Measurements from ENCODE around the gene CD276.

Gene CD276

DNA sequence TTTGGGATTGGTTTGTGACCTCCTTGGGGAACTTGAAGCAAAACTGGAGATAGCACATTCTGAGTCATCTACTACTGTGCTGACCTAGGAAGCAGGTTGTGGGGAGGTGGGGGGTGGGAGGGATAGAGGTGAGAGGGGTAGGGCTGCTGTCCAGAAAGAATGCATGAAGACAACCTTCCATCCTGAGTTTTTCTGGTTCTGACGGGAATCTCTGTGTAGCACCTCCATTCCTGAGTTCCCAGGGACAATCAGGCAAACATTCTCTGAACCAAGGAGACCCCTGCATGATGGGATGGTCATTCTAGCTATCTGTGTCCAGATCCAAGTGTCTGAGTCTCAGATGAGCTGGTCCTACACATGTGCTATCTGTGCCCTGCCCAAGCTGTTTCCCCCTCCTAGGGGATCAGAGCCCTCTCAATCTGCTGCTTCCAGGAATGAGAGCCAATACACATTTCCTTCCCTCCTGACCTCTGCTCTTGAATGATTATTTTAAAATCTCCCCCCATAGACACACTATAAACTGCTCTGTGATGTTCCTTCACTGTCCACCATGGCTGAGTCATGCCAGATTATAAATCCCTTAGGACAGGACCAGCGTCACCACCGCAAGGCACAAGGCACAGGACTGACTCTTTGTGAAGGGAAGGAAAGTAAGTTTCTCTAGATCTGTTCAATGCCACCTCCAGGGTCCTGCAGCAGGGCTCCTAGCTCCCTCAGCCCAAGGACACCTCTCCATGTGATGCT, 2.2 kb upstream of the CD276 start:
- H3K27me3 Mint-ChIP-seq (ENCODE audit: low read depth, poor library complexity) = peaks cover 6% of the 10 kb centered on the region
- no peak overlapping the region for H3K4me3 Mint-ChIP-seq
- H3K4me1 Mint-ChIP-seq = peaks cover 59% of the 10 kb centered on the region
- no peak overlapping the region for H3K27ac Mint-ChIP-seq
- DNase-seq = no peak
- H3K9me3 Mint-ChIP-seq = no peaks in the 10 kb centered on the region
- TF ChIP-seq, protein P1, sequence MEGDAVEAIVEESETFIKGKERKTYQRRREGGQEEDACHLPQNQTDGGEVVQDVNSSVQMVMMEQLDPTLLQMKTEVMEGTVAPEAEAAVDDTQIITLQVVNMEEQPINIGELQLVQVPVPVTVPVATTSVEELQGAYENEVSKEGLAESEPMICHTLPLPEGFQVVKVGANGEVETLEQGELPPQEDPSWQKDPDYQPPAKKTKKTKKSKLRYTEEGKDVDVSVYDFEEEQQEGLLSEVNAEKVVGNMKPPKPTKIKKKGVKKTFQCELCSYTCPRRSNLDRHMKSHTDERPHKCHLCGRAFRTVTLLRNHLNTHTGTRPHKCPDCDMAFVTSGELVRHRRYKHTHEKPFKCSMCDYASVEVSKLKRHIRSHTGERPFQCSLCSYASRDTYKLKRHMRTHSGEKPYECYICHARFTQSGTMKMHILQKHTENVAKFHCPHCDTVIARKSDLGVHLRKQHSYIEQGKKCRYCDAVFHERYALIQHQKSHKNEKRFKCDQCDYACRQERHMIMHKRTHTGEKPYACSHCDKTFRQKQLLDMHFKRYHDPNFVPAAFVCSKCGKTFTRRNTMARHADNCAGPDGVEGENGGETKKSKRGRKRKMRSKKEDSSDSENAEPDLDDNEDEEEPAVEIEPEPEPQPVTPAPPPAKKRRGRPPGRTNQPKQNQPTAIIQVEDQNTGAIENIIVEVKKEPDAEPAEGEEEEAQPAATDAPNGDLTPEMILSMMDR (IDR thresholded peaks at IDR 0.05) = no peak
- no peaks in the 10 kb centered on the region for H3K36me3 Mint-ChIP-seq (ENCODE audit: low read depth)

DNA sequence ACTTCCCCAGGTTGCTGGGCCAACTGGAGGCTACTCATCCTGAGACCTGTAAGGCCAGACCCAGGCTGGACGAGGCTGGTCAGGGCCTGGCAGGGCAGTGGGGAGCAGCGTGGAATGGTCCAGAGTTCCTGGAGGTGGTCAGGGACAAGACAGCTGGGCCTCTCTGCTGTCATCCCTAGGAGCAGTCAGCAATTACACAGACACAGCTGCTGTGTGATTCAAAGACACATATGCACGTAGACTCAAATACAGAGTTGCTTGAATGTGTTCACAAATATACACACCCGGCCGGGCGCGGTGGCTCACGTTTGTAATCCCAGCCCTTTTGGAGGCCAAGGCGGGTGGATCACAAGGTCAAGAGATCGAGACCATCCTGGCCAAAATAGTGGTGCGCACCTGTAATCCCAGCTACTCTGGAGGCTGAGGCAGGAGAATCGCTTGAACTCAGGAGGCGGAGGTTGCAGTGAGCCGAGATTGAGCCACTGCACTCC, 1.5 kb upstream of the CD276 start:
- no peaks in the 10 kb centered on the region for H3K36me3 Mint-ChIP-seq (ENCODE audit: low read depth)
- peak overlapping the region; percentile 91 for H3K4me3 Mint-ChIP-seq
- H3K27ac Mint-ChIP-seq = no peak overlapping the region
- DNase-seq = no peak
- no peaks in the 10 kb centered on the region for H3K9me3 Mint-ChIP-seq
- peaks cover 65% of the 10 kb centered on the region for H3K4me1 Mint-ChIP-seq
- H3K27me3 Mint-ChIP-seq (ENCODE audit: low read depth, poor library complexity) = peaks cover 6% of the 10 kb centered on the region
- TF ChIP-seq, protein P1 (IDR thresholded peaks at IDR 0.05) = no peak

DNA sequence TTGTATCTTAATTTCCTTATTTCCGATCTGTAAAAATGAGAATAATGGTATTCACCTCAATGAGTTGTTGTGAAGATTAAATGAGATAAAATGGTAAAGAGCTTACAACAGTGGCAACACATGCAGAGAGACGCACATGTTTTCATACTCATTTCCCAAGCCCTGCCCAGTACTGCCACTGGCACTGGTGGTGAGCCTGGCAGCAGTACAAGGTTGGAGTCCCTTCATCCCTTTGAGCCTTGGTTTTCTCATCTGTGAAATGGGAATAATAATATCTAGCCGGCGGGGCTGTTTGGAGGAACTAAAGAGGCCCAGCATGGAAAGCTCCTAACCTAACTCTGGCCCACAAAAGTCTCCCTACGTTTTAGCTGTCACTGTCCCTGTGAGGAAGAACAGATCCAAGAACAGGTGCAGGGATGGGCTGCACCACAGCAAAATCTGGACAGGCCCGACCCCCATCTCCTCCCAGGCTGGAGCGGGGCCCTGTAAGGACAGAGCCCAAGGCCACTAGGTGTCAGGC, 866 bp upstream of the CD276 start:
- peaks cover 6% of the 10 kb centered on the region for H3K27me3 Mint-ChIP-seq (ENCODE audit: low read depth, poor library complexity)
- H3K4me1 Mint-ChIP-seq = peaks cover 70% of the 10 kb centered on the region
- peak overlapping the region; percentile 91 for H3K4me3 Mint-ChIP-seq
- TF ChIP-seq, protein P1 (IDR thresholded peaks at IDR 0.05) = no peak
- H3K27ac Mint-ChIP-seq = peak overlapping the region; percentile 99
- H3K9me3 Mint-ChIP-seq = no peaks in the 10 kb centered on the region
- no peak for DNase-seq
- H3K36me3 Mint-ChIP-seq (ENCODE audit: low read depth) = no peaks in the 10 kb centered on the region

DNA sequence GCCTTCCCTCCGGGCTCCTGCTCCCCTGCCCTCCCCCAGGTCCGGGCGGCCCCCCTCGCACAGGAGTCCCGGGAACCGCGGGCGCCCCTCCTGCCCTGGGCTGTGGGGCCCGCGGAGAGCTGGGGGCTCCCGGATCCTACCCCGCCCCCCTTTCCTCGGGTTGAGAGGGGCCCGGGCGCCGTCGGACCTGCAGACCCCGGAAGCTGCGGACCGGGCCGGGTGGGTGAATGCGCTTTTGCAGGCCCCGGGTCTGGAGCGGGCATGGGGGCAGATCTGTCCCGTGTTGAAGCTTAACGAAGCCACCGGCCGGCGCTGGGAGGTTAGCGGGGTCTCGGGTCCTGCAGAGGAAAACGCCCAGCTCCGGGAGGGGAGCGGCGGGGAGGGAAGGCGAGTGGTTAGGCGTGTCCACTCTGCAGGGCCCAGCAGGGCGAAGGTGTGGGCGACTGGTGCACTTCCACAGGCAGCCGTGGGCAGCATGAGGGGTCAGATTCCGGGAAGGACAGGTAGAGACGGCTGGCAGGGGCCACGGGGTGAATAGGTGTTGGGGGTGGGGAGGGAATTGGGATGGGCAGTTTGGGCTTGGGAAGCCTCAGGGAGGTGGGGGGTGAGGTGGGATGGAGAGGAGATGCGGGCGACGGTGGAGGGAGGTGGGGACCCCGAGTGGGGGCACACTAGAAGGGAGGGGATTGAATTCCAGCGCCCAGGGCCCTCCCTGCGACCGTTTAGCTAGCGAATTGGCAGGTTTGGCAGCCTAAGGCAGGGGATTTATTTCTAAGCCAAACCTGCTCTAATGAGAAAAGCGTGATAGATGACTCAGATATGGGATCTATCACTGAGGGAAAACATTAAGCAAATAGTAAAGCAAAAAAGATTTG, 635 bp downstream of the CD276 start:
- Mint-ChIP-seq H3K27me3 (ENCODE audit: low read depth, poor library complexity) (peaks cover 6% of the 10 kb centered on the region), H3K27ac (peak overlapping the region; percentile 93), H3K36me3 (ENCODE audit: low read depth) (no peaks in the 10 kb centered on the region), H3K4me1 (peaks cover 69% of the 10 kb centered on the region), H3K9me3 (no peaks in the 10 kb centered on the region), H3K4me3 (peak overlapping the region; percentile 94)
- TF ChIP-seq, protein P1 (IDR thresholded peaks at IDR 0.05) = no peak
- peak; percentile 58 for DNase-seq

DNA sequence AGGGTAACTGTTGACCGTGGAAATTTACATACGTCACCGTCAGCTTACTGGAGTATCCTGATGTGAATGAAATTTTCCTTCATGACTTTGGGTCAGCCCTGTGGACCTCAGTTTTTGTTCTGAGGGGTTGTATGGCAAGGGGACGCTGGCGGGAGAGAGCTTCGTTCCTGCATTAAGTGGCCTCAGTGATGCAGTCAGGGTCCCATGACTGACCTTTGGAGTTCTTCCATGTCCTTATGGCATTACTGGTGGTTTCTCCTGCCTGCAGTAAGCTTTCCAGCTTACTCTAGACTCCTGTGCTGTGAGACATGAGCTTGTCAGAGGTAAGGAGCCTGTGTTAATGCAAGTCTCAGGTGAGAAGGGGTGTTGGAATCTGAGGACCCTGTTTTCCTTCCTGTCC, 1.8 kb downstream of the CD276 start:
- H3K27ac Mint-ChIP-seq = peak overlapping the region; percentile 93
- peak overlapping the region; percentile 94 for H3K4me3 Mint-ChIP-seq
- peaks cover 67% of the 10 kb centered on the region for H3K4me1 Mint-ChIP-seq
- H3K27me3 Mint-ChIP-seq (ENCODE audit: low read depth, poor library complexity) = peaks cover 5% of the 10 kb centered on the region
- no peaks in the 10 kb centered on the region for H3K36me3 Mint-ChIP-seq (ENCODE audit: low read depth)
- DNase-seq = no peak
- H3K9me3 Mint-ChIP-seq = no peaks in the 10 kb centered on the region
- TF ChIP-seq, protein P1 (IDR thresholded peaks at IDR 0.05) = no peak
